Activated CD8-positive, alpha-beta memory T cell treated with anti-CD3 and anti-CD28 coated beads, Interleukin-2, amount 50 U/mL, for 4 hours (primary cell): Measurements from ENCODE around the gene TBC1D1.
"Not testable (repeated sequence)": the region's sequence is repeated elsewhere in the genome, so short reads cannot be mapped to it uniquely, and the experiment has no call there.

Experiments used
- DNase-seq: peaks from one replicate; pipeline ENCODE4 v3.0.0-alpha.2; 2020

TBC1D1 gene

GRCh38 chr4:37968747-37969146, 77.9 kb downstream of the TBC1D1 start:
- no peak for DNase-seq

- peak; percentile 48 for DNase-seq
Observed at GRCh38 chr4:37970702-37971101, 79.8 kb downstream of the TBC1D1 start.

DNA sequence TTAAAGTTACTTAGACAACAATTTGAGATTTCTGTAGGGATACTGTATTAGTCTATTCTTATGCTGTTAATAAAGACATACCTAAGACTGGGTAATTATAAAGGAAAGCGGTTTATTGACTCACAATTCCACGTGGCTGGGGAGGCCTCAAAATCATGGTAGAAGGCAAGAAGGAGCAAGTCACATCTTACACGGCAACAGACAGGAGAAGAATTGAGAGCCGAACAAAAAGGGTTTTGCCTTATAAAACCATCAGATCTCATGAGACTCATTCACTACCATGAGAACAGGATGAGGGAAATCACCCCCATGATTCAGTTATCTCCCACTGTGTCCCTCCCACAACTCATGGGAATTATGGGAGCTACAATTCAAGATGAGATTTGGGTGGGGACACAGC, 80.3 kb downstream of the TBC1D1 start:
- DNase-seq = no peak

- DNase-seq = no peak
Observed at GRCh38 chr4:37973441-37973840, 82.6 kb downstream of the TBC1D1 start.

GRCh38 chr4:37975321-37975822, 84.5 kb downstream of the TBC1D1 start:
- DNase-seq = not testable (repeated sequence)

GRCh38 chr4:37976507-37976906, 85.6 kb downstream of the TBC1D1 start:
- no peak for DNase-seq

DNA sequence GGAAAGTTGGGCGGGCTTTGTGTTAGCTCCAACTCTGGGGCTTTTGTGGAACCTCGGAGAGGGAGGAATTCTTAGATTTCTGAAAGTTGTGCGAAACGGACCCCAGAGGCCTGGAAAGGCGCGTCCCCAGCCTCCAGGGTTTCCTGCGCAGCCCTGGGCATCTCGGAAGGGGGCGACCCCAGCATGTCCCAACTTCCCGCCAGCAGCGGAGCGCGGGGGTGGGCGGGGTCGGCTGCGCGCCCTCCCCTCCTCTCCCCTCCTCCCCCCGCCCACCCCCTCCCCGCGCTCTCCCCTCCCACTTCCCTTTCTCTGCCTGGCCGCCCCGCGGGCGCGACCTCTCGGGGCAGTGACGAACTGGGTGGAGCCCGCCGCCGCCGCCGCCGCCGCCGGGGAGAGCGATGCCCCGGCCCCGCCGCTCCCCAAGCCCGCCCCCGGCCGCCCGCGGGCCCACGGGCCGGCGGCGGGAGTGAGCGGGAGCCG, 86.1 kb downstream of the TBC1D1 start:
- DNase-seq = peak; percentile 74

DNA sequence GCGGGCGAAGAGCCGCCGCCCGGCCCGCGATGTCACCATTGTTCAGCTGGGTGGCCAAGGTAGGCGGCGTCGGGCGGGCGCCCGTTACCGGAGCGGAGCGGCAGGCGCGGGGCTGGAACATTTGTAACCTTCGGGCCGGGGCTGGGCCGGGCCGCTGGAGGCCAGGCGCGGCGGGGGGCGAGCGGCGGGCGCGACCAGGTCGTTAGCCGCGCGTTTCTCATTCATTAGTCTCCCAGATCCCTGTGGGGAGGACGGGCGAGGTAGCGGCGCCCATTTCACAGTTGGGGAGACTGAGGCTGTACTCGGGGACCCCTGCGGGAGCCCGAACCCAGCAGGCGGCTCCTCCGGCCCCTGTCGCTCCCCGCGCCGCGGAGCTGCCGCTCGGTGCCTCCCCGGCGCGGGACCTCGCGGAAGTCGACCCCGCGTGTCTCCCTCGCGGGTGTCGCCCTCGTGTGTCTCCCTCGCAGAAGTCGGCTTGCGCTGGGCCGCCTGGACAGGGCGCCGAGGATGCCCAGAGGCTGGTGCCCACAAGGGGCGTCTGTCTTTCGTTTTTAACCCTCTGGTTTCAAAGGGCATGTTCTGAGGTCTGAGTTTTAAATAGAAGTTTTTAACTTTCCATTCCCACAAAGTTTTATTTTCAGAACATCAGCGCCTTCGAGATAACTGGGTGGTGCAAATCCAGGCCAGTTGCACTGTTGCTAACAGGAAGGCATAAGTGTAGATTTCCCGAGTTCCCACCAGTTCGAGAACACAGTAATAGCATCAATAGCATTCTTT, 86.8 kb downstream of the TBC1D1 start:
- peak; percentile 77 for DNase-seq

DNA sequence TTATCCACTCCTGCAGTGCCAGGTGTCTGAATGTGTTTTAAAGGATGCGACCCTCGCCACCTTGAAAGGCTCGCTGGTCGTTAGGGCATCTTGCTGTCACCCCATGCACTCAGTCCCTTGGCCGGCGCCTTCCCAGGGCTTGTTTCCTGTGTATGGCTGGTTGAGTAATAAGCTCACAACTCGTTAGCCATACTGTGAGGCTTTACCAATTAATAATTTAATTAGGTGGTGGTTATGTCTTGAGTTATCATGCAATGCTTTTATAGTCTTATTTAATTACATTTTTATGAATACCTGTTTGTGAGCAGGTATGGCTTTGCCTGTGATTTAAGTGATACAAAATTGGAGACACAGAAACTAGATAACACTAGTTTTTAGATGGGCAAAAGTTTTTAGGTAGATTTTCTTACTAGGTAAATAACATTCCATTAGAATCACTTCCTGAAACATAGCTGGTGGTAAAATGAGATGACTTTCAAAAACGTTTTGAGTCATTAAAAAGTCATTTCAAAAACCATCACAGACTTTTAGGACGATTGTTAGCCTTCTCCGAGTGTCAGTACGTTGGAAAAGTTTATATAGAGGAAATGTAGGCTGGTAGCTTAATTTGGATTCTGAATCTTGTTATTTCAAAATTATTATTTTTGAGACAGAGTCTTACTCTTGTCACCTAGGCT, 87.5 kb downstream of the TBC1D1 start:
- no peak for DNase-seq

GRCh38 chr4:37980246-37980645, 89.4 kb downstream of the TBC1D1 start:
- no peak for DNase-seq

DNA sequence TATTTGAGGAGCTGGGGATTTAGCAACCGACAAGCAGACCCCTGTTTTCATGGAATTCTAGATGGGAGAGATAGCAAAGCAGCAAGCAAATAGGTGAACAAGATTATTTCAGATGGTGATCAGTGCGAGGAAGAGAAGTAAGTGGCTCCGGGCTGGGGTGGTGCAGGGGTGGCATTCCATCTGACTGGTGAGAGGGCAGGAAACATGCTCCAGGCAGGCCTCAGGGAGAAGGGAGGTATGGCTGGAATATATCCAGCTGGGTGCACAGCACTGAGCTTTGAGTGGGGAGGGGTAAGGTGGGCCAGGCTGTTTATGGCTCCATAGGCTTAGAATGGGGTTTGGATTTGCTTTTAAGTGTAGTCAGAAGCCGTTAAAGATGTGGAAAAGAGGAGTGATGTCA, 90.5 kb downstream of the TBC1D1 start:
- no peak for DNase-seq

DNA sequence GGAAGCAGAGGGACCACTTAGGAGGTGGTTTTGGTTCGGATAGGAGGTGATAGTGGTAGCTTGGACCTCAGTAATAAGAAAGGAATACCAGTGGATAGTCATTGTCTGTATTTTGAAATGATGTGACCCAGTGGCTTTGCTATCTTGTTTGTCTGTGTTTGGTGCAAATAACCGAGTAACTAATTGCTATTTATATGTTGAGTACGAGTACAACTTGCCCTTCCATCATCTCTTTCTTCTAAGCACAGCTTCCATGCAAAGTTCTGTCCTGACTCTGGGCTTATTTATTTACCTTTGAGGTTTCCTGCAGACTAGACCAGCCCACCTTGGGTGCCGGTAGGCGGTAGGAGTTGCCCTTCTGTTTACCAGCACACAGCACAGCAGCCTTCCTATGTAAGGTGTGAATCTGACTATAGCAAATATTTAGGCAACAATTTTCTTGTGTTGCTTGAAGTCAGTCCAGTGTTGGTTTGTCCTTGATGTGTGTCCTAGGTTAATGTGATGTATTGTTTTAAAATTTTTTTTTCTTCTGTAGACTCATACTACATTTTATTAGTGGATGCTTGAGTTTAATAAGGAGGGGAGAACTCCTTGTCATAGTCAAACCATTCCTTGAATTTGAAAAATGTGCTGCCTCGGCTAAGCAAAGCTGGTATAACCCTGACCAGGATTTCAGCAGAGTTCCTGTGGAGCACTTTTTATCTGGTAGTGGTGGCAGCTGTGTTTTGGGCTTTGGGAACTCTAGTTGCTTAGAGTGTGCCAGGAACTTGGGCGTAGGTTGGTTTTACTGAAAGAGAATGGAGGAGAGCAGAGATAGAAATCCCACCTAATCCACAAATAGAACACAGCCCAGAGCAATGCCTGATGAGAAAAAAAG, 91.2 kb downstream of the TBC1D1 start:
- no peak for DNase-seq

- DNase-seq = no peak
Observed at GRCh38 chr4:37982736-37983135, 91.9 kb downstream of the TBC1D1 start.

DNA sequence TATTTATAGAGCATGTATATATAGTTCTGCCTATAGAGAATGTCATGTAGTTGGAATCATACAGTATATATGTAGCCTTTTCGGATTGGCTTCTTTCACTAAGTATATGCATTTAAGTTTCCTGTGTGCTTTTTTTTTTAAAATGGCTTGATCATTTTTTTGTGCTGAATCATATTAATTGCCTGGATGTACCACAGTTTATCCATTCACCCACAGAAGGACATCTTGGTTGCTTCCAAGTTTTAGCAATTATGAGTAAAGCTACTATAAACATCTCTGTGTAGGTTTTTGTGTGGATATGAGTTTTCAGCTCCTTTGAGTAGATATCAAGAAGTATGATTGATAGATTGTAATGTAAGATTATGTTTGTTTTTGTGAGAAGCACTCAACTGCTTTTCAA, 93.1 kb downstream of the TBC1D1 start:
- no peak for DNase-seq

GRCh38 chr4:37985730-37986275, 94.9 kb downstream of the TBC1D1 start:
- DNase-seq = no peak

GRCh38 chr4:37988670-37989069, 97.8 kb downstream of the TBC1D1 start:
- no peak for DNase-seq

DNA sequence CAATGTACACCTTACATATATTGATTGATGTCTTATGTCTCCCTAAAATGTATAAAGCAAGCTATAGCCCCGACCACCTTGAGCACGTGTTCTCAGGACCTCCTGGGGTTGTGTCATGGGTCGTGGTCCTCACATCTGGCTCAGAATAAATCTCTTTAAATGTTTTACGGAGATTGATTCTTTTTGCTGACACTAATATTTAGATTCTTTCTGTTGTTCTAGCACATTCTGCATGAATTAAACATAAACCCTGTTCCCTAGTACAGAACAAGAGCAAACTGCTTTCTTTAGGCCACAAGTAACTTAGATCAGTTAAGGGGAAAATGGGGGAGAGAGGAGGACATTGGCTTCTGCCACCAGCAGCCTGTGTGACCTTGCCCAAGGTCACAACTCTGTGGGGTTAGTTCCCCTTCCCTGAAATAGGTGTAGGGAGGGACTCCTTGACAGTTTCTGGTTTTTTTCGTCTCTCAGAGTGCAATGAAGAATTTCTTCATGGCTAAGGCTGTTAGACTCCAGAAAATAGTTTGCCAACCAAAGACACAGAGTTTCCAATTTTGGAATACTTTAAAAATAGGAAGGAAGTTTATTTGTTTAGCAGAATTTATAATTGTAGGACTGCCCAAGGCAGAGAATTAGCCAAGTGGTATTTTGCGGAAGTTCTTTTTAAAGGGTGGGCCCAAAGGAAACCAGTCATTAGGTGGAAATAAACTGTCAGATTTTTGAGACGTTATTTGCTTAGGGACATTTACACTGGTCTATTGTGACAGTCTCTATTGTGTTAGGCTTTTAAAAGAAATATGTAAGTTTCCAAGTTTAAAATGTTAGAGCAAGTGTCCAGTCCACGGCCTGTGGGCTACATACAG, 98.7 kb downstream of the TBC1D1 start:
- no peak for DNase-seq

DNA sequence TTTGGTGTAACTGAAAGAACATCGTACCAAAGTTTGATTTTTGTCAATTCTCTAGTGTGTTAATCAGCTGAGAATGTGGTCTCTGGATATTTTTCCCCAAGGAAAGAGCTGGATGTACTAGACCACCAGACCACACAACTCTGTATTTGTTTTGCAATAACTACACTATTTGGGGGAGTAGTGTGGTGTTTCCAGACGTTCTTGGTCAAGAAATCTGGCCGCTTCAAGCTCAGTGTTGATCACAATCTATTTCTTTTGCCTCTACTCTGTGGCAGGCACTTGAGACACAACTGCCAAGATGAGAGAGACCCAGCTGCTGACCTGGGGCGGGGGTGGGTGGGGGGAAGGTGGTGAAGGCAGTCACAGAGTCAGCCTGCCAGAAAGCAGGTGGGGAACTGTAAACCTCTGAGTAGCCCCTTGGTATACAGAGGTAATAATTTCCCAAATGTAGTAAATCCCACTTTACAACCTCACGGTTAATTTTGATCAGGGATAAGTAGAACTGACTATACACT, 99.9 kb downstream of the TBC1D1 start:
- DNase-seq = no peak

GRCh38 chr4:37991623-37992410, 100.9 kb downstream of the TBC1D1 start:
- DNase-seq = no peak

DNA sequence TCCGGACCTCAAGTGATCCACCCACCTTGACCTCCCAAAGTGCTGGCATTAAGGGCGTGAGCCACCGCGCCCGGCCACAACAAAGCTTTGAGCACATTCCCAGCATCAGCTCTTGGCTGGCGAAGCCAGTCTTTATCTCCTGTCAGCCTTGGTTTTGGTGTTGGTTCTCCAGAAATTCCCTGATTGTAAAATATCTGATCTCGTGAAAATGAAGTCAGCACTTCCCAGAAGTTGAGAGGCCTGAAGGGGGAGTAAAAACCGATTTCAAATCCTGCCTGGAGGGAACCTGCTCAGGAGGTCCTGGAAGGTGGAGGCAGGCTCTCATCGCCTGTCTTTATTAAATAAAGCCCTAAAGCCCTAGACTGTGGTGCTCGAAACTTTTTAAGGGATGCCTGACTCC, 102.9 kb downstream of the TBC1D1 start:
- no peak for DNase-seq

DNA sequence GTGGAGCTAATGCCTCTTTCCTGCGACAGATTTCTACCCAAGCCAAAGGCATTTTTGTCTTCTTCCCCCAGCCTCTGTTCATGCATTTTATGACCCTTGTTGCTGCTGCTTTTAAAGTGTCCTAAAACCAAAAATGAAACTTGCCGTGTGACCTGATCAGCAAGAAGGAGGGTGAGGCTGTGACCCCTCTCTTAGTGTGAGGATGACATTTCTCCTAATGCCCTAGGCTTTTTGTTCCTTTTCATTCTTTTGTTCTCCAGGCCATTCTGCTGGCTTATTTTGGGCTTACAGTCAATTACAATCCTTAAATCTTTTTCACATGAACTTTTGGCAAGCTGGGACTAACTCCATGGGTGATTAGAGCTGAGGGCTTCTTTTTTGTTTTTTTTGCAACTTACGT, 103.7 kb downstream of the TBC1D1 start:
- DNase-seq = no peak
